DMS 273 (cell line): ENCODE measurements around the gene DLG1.

Experiments used
- DNase-seq: peaks from one replicate; lab custom pipeline; 2025; ENCODE audit not compliant: unreplicated experiment; lab: John Stamatoyannopoulos, UW

The DLG1 gene

GRCh38 chr3:197001972-197002700 lies 296.3 kb downstream of the DLG1 start:
- peak; percentile 67 for DNase-seq

DNA sequence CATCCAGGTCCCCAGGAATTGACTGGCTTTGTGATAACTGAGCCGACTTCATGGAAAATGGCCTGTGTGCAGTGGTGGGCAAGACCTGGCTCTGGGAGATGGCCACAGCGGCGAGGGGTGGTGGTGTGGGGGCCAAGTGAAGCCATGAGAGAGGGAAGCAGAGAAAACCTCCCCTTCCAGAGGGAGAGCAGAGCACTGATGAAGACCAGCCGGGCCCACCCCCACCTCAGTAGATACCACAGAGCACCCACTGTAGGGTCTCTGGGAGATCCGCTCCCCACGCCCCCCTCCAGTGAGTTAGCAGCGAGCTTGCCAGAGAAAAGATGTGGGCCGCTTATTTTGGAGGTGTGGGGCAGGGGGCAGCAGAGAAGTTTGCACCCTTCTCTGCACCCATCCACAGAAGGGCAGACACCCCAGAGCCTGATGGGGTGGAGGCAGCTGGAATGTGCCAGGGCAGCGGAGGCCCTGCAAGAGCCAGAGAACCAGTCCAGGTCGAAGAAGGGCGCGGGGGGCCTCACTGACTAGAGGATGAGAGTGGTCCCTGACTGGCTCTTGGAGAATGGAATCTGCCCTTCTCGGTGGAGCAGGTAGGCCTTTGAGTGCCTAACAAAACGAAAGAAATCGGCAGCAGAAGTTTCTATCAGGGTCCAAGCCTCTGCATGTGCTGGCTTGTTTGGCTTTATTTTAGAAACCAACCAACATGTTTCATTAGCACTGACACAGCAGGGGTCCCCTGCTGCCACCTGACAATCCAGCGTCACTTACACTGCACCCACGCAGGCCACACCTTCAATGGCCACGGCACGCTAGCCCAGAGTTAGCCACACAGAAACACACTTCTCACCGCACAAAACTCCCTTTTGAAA lies 297.1 kb downstream of the DLG1 start:
- peak; percentile 70 for DNase-seq

DNA sequence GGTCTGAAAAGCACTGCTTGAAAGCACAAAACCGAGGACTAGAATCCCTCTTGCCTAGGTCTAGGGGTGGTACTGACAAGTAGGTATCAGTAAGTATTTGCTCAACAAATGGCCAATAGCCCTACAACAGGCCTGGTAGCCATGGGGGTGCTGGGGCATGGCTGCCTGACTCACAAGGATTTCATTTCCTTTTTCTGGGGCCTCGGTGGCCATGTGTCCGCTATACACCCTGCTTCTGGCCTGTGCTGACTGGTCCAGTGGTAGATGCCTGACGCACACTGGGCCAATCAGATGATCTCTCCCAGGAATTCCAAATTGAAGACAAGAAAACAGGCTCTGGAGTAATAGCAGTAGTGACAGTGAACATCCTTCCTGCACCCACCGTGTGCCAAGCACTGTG lies 298.2 kb downstream of the DLG1 start:
- peak; percentile 36 for DNase-seq

- DNase-seq: no peak
Measured at GRCh38 chr3:196998966-196999760, 299.2 kb downstream of the DLG1 start.

DNA sequence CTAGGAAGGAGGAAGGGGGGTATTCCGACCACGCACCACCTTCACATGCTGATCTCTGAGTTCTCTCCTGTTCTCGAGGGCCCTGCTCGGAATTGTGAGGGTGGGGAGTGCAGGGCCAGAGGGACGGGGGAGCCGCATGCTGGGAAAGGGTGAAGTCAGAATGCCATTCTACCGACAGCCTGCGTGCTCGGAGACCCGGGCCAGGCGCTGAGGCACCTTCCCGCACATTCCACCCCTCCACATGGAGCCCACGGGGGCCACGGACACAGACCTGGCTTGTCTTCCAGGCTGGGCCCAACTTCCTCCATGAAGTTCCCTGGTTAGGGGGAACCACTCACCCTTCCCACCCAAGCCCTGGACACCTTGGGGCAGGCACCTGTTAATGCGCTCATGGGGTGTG lies 301.1 kb downstream of the DLG1 start:
- no peak for DNase-seq

- DNase-seq: peak; percentile 84
Measured at GRCh38 chr3:196996454-196997265, 301.8 kb downstream of the DLG1 start.

DNA sequence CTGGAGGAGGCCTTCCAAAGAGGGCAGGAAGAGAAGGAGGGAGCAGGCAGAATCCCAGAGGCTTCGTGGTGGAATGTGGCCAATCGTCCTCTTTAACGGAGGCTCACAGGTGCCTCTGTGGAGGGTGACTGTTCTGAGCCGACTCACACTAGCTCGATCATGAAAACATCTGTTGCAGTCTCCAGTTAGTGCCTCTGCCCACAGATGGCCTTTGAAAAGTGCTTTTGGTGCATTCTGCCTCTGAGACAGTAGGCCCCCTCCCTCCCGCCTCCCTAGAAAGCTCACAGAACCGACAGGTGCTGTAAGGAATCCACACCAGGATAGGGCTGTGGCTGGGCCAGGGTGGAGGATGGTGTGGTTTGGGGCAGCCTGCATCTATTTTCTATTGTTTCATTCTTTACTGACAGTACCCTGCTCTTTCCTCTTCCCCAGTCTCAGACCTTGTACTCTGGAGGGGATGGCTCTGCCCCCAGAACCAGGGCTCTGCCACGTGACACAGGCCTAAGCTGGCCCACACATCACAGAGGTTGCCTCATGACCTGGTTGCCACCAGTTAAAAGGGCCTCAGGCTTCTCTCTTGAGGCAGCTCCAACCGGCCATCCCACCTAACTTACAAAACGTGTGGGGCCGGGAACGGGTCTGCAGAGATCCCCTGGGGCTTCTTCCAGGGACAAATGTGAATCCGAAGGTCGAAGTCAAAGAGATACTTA lies 302.6 kb downstream of the DLG1 start:
- DNase-seq: peak; percentile 96

DNA sequence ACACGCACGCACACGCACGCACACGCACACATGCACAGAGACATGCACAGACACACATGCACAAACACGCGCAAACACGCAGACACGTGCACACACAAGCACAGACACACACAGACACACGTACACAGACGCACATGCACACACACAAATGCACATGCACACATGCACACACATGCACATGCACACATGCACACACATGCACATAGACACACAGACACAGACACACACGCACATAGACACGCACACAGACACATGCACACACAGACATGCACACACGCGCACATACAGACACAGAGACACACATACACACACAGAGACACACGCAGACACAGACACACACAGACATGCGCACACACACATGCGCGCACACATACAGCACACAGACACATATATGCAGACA lies 303.4 kb downstream of the DLG1 start:
- no peak for DNase-seq

- DNase-seq: no peak
Measured at GRCh38 chr3:196994056-196994455, 304.4 kb downstream of the DLG1 start.
